Fibroblast of mammary gland (primary cell): Measurements from ENCODE around the gene TRPM1.

Experiments
- DNase-seq: peaks from one replicate; pipeline ENCODE4 v3.0.0-alpha.2; 2010; ENCODE audit warnings: low read depth
- H3K4me3 ChIP-seq: 2 replicates; pipeline ENCODE4 v1.5.1; 2011; ENCODE audit warnings: low read depth, mild to moderate bottlenecking, low read length, moderate library complexity; ENCODE audit not compliant: control insufficient read depth
- CTCF ChIP-seq: conservative IDR thresholded peaks from 2 replicates; pipeline ENCODE4 v1.5.1; 2011; ENCODE audit warnings: low read depth, low read length, inconsistent platforms; ENCODE audit not compliant: control insufficient read depth, insufficient read depth

The TRPM1 gene

GRCh38 chr15:31060429-31061140 lies 40.9 kb downstream of the TRPM1 start:
- no peak for DNase-seq
- TF ChIP-seq CTCF: no peak
- no peak overlapping the region for H3K4me3 ChIP-seq

GRCh38 chr15:31058236-31058962 lies 43.1 kb downstream of the TRPM1 start:
- no peak overlapping the region for H3K4me3 ChIP-seq
- no peak for TF ChIP-seq CTCF

GRCh38 chr15:31051496-31052080 lies 49.9 kb downstream of the TRPM1 start:
- DNase-seq: no peak
- no peak overlapping the region for H3K4me3 ChIP-seq
- no peak for TF ChIP-seq CTCF

More at GRCh38 chr15:31058236-31058962, 43.1 kb downstream of the TRPM1 start:
- no peak for DNase-seq

GRCh38 chr15:31050953-31051352 lies 50.6 kb downstream of the TRPM1 start:
- no peak for TF ChIP-seq CTCF
- DNase-seq: no peak
- H3K4me3 ChIP-seq: no peak overlapping the region

GRCh38 chr15:31049682-31050615 lies 51.6 kb downstream of the TRPM1 start:
- H3K4me3 ChIP-seq: no peak overlapping the region
- DNase-seq: no peak
- no peak for TF ChIP-seq CTCF

- H3K4me3 ChIP-seq: no peak overlapping the region
- DNase-seq: no peak
- TF ChIP-seq CTCF: no peak
These were observed 52.4 kb downstream of the TRPM1 start for GRCh38 chr15:31049111-31049510.
